Activated CD4-positive, alpha-beta T cell treated with anti-CD3 and anti-CD28 coated beads, Interleukin-2, amount 10 ng/mL, durations not matched to agents 24 days and 14 days (primary cell): Measurements from ENCODE around the gene UNG. TPM values are rescaled to one million over a fixed set of nuclear protein-coding genes. Genes with fewer than 3 reads are reported as not detected.

ENCODE experiments used
- total RNA-seq: library from RNA; stranded (reverse); gene quantifications from 2 replicates; pipeline ENCODE4 v1.2.3, GENCODE V29; 2022

The UNG gene
- total RNA-seq, 1 donor from 2014 or later = 105 TPM

Other genes with a start within 250 kb of the UNG start
- gene SSH1, start 240.0 kb upstream of the UNG start, total RNA-seq = 27.2 and 31.5 TPM in 2 replicates
- not detected in 2 replicates for gene DAO, start 217.5 kb upstream of the UNG start, total RNA-seq
- not detected in 2 replicates for gene SVOP, start 76.5 kb upstream of the UNG start, total RNA-seq
- gene USP30, start 45.0 kb upstream of the UNG start, total RNA-seq = 6.6 and 6.9 TPM in 2 replicates
- gene ALKBH2, start 4.1 kb upstream of the UNG start, total RNA-seq = 44.8 and 46.2 TPM in 2 replicates
- 5.8 and 5.9 TPM in 2 replicates for gene ACACB, start 19.0 kb downstream of the UNG start, total RNA-seq
- gene FOXN4, start 211.7 kb downstream of the UNG start, total RNA-seq = not detected in 2 replicates